Measurements from ENCODE around the gene CAPN9. TPM values are rescaled to one million over a fixed set of nuclear protein-coding genes. Genes with fewer than 3 reads are reported as not detected.
A peak's percentile ranks its signal among the peaks of the same experiment; 100 is the strongest.
"Not testable (repeated sequence)": the region's sequence is repeated elsewhere in the genome, so short reads cannot be mapped to it uniquely, and the experiment has no call there.

The CAPN9 gene
- total RNA-seq, 2 donors from 2014 or later, result 0.26 TPM; not detected in 1

DNA sequence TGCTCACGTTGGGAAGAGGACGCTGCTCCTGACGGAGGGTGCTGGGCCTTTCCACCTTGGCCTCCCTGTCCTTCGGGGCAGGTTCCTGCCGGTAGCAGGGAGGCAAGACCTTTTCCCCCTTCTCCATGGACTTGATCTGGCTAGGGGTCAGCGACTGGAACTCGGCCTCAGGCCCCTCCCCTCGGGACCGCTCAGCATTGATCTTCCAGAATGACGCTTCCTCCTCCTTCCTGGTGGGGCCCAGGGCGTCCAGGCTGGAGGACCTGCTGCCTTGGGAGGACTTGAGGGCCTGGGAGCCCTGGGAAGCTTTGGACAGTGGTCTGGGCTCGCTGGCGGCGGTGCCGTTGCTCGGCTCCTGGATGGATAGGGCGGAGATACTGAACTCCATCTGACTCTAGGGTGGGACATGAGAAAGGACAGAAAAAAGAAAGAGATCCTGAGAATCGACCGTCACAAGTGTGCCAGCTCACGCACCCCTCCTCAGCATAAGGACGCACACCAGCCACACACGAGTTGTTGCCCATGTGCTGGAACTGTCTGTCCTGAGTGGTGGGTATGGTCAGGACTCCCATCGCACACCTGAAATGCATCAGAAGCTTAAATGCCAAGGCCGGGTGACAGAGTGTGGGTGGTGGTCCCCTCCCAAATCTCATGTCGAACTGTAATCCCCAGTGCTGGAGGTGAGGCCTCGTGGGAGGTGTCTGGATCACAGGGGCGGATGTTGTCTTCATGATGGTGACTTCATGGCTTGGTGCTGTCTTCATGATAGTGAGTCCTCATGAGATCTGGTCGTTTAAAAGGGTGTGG, 96.5 kb downstream of the CAPN9 start:
- WGBS, 2 donors, result 92 to 93% methylated on average over 25 to 28 of the region's 28 CpGs
- Histone ChIP-seq H3K27ac (no peak overlapping the region), H3K27me3 (no peaks in the 10 kb centered on the region), H3K4me1 (peaks cover 2% of the 10 kb centered on the region), H3K36me3 (replicated peaks in 1 of 2; ENCODE audit: insufficient read depth in 1 of 2, low read depth in 2 of 2) (peaks cover 4 to 14% of the 10 kb centered on the region in 2 donors), H3K4me3 (no peak overlapping the region), H3K9me3 (no peaks in the 10 kb centered on the region)
- intact Hi-C loops (cut with DNase I), result no loop called here
- ATAC-seq (no peak), DNase-seq (no peak)
- TF ChIP-seq, protein P1, sequence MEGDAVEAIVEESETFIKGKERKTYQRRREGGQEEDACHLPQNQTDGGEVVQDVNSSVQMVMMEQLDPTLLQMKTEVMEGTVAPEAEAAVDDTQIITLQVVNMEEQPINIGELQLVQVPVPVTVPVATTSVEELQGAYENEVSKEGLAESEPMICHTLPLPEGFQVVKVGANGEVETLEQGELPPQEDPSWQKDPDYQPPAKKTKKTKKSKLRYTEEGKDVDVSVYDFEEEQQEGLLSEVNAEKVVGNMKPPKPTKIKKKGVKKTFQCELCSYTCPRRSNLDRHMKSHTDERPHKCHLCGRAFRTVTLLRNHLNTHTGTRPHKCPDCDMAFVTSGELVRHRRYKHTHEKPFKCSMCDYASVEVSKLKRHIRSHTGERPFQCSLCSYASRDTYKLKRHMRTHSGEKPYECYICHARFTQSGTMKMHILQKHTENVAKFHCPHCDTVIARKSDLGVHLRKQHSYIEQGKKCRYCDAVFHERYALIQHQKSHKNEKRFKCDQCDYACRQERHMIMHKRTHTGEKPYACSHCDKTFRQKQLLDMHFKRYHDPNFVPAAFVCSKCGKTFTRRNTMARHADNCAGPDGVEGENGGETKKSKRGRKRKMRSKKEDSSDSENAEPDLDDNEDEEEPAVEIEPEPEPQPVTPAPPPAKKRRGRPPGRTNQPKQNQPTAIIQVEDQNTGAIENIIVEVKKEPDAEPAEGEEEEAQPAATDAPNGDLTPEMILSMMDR (IDR thresholded peaks at IDR 0.05), result no peak
- no peak for TF ChIP-seq POLR2A (IDR thresholded peaks at IDR 0.05)

DNA sequence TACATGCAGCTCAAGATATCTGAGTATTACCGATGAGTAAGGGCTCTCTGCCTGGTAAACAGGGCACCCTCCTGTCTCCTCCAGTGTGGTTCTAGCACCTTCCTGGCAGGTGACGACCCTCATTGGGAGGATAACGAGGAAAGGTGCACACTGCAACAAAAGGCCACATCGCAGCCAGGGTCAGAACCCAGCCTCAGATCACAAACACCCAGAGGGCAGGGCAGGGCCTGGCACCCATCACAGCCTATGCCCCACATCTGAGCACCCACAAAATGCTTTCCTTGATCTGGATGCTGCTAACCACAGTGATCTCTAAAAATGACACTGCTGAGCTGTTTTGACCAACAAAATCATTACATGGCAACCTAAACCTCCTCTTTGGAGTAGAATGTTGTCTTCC, 97.4 kb downstream of the CAPN9 start:
- Histone ChIP-seq H3K36me3 (replicated peaks in 1 of 2; ENCODE audit: insufficient read depth in 1 of 2, low read depth in 2 of 2) (peaks cover 4 to 14% of the 10 kb centered on the region in 2 donors), H3K27me3 (no peaks in the 10 kb centered on the region), H3K27ac (no peak overlapping the region), H3K9me3 (no peaks in the 10 kb centered on the region), H3K4me1 (peaks cover 10% of the 10 kb centered on the region), H3K4me3 (no peak overlapping the region)
- intact Hi-C loops (cut with DNase I), result no loop called here
- ATAC-seq (no peak), DNase-seq (no peak)
- WGBS, 2 donors, result 92 to 96% methylated on average over 4 of the region's 4 CpGs
- TF ChIP-seq POLR2A (IDR thresholded peaks at IDR 0.05), result no peak
- TF ChIP-seq, protein P1 (IDR thresholded peaks at IDR 0.05), result no peak

DNA sequence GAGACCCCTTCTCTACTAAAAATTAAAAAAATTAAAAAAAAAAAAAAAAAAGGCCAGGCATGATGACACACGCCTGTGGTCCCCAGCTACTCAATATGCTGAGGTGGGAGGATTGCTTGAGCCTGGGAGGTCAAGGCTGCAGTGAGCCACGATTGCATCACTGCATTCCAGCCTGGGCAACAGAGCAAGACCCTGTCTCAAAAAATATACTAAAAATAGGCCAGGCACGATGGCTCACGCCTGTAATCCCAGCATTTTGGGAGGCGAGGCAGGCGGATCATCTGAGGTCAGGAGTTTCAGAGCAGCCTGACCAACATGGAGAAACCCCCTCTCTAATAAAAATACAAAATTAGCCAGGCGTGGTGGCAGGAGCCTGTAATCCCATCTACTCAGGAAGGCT, 98.0 kb downstream of the CAPN9 start:
- Histone ChIP-seq H3K36me3 (replicated peaks in 1 of 2; ENCODE audit: insufficient read depth in 1 of 2, low read depth in 2 of 2) (peaks cover 4 to 14% of the 10 kb centered on the region in 2 donors), H3K4me1 (peaks cover 17% of the 10 kb centered on the region)
- H3K9me3 ChIP-seq; intact Hi-C loops (cut with DNase I); H3K4me3 ChIP-seq; H3K27me3 ChIP-seq; H3K27ac ChIP-seq; DNase-seq; ATAC-seq: not testable (repeated sequence)
- WGBS, 2 donors, result 79 to 84% methylated on average over 7 of the region's 7 CpGs

DNA sequence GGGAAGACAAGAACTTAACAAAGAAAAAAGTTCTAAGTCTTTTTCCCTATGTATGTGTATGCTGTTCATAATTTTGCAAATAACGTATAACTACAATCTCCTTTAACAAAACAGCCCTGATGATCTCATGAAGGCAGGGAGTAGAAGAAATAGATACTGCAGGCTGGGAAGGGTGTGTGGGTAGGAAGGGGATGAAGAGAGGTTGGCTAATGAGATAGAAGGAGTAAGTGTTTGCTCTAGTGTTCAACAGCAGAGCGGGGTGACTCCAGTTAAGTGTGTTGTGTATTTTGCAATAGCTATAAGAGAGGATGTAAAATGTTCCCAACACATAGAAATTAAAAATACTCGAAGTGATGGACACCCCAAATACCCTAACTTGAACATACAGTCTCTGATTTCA, 101.0 kb downstream of the CAPN9 start:
- Histone ChIP-seq H3K4me1 (peaks cover 34% of the 10 kb centered on the region), H3K9me3 (peaks cover 0 to 5% (median 0%) of the 10 kb centered on the region in 3 donors), H3K27ac (peak overlapping the region in 2 of 4 donors; percentile 1 to 66), H3K4me3 (no peak overlapping the region), H3K36me3 (replicated peaks in 1 of 2; ENCODE audit: insufficient read depth in 1 of 2, low read depth in 2 of 2) (peaks cover 0 to 6% of the 10 kb centered on the region in 2 donors), H3K27me3 (no peaks in the 10 kb centered on the region)
- TF ChIP-seq, protein P1 (IDR thresholded peaks at IDR 0.05), result no peak
- ATAC-seq, result no peak
- intact Hi-C loops (cut with DNase I), result no loop called here
- 87% methylated on average over 3 of the region's 3 CpGs for WGBS, 2 donors
- DNase-seq, result no peak

DNA sequence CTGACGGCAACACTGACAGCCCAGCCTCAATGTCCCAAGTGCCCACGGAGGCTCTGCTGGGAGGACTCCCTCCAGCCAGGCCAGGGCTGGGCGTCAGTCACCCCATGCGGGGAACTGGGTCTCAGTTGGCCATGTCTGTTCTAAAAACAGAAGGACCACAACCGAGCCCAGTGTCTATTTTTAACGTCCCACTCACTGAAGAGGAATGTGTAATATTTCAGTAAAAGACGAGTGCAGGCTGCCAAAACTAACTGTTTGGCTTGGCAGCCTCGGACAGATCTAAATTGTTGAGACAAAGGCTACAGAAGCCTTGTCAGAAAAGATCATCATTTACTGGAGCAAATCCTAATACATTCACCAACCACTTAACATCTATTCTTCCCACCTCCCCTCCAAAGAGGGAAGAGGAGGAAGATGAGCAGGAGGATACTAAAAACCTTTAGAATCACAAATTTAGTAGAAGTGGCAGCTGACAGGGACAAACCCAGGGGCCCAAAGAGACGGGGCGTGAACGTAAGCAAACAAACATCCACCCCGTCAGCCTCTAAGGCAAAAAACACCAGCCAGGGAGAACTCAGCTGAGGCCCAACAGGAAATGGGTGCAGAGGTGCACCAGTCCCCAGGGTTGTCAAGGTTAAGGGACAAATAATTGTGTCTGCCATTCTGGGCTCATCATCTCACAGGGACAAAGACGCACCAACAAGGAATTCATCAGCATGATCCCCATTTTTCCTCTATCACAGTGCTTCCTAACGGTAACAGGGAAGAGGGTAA, 102.5 kb downstream of the CAPN9 start:
- H3K27ac ChIP-seq, result peak overlapping the region; percentile 37 to 79 (median 70)
- H3K36me3 ChIP-seq (replicated peaks in 1 of 2; ENCODE audit: insufficient read depth in 1 of 2, low read depth in 2 of 2), result peaks cover 0 to 2% of the 10 kb centered on the region in 2 donors
- DNase-seq, result peak; percentile 33 to 75 (median 56)
- peak; percentile 81 for ATAC-seq
- peaks cover 43% of the 10 kb centered on the region for H3K4me1 ChIP-seq
- H3K9me3 ChIP-seq, result peaks cover 0 to 7% (median 0%) of the 10 kb centered on the region in 3 donors
- no peaks in the 10 kb centered on the region for H3K27me3 ChIP-seq
- WGBS, 2 donors, result 39 to 41% methylated on average over 14 of the region's 14 CpGs
- H3K4me3 ChIP-seq, result no peak overlapping the region
- intact Hi-C loops (cut with DNase I), result no loop called here
- TF ChIP-seq, protein P1 (IDR thresholded peaks at IDR 0.05), result no peak
- no peak for TF ChIP-seq POLR2A (IDR thresholded peaks at IDR 0.05)
